ENCODE results near the gene GIPC3. TPM values are rescaled to one million over a fixed set of nuclear protein-coding genes. Genes with fewer than 3 reads are reported as not detected.

The GIPC3 gene
- total RNA-seq, 1 donor = under 0.01 TPM

GRCh38 chr19:3606690-3607289, 21.5 kb downstream of the GIPC3 start, which contains the start of gene TBXA2R:
TBXA2R (minus strand) TSS chr19:3606875; CDS start chr19:3600634, 6,241 bp downstream.
- H3K4me2 ChIP-seq (ENCODE audit: insufficient read depth, low read length) = peak within 1 kb of the TSS; percentile 85
- TF ChIP-seq CTCF (IDR thresholded peaks at IDR 0.05; ENCODE audit: extremely low read depth, low read depth, low read length) = no peak
- H4K20me1 ChIP-seq (ENCODE audit: insufficient read depth, low read length) = no peaks in the 10 kb centered on the region
- peak within 1 kb of the TSS; percentile 78 for H2AFZ ChIP-seq (ENCODE audit: low read length)
- no peaks in the 10 kb centered on the region for H3K9me3 ChIP-seq (ENCODE audit: low read depth, low read length)
- peaks cover 2% of the 10 kb centered on the region for H3K27me3 ChIP-seq (ENCODE audit: insufficient read depth, low read length)
- H3K27ac ChIP-seq (ENCODE audit: low read depth, low read length) = no peak within 1 kb of the TSS
- peaks cover 5% of the 10 kb centered on the region for H3K36me3 ChIP-seq (ENCODE audit: insufficient read depth, low read length)
- peaks cover 13% of the 10 kb centered on the region for H3K4me1 ChIP-seq (ENCODE audit: insufficient read depth, low read length)
- H3K4me3 ChIP-seq (ENCODE audit: insufficient read depth, low read length) = peak within 1 kb of the TSS; percentile 72
- DNase-seq (ENCODE audit: insufficient read length, low spot score, missing footprints) = peak; percentile 100
- no peaks in the 10 kb centered on the region for H3K79me2 ChIP-seq (ENCODE audit: insufficient read depth, low read length)

GRCh38 chr19:3607303-3608078, 22.2 kb downstream of the GIPC3 start:
- no peaks in the 10 kb centered on the region for H3K9me3 ChIP-seq (ENCODE audit: low read depth, low read length)
- TF ChIP-seq CTCF (IDR thresholded peaks at IDR 0.05; ENCODE audit: extremely low read depth, low read depth, low read length) = no peak
- peaks cover 2% of the 10 kb centered on the region for H3K27me3 ChIP-seq (ENCODE audit: insufficient read depth, low read length)
- H2AFZ ChIP-seq (ENCODE audit: low read length) = peak overlapping the region; percentile 78
- peak overlapping the region; percentile 85 for H3K4me2 ChIP-seq (ENCODE audit: insufficient read depth, low read length)
- H3K4me3 ChIP-seq (ENCODE audit: insufficient read depth, low read length) = peak overlapping the region; percentile 72
- no peak overlapping the region for H3K27ac ChIP-seq (ENCODE audit: low read depth, low read length)
- peaks cover 12% of the 10 kb centered on the region for H3K36me3 ChIP-seq (ENCODE audit: insufficient read depth, low read length)
- DNase-seq (ENCODE audit: insufficient read length, low spot score, missing footprints) = peak; percentile 93
- peaks cover 13% of the 10 kb centered on the region for H3K4me1 ChIP-seq (ENCODE audit: insufficient read depth, low read length)
- H3K79me2 ChIP-seq (ENCODE audit: insufficient read depth, low read length) = no peaks in the 10 kb centered on the region
- no peaks in the 10 kb centered on the region for H4K20me1 ChIP-seq (ENCODE audit: insufficient read depth, low read length)

GRCh38 chr19:3608079-3608641, 22.9 kb downstream of the GIPC3 start:
- H3K36me3 ChIP-seq (ENCODE audit: insufficient read depth, low read length) = peaks cover 13% of the 10 kb centered on the region
- H3K27ac ChIP-seq (ENCODE audit: low read depth, low read length) = no peak overlapping the region
- no peak for DNase-seq (ENCODE audit: insufficient read length, low spot score, missing footprints)
- TF ChIP-seq CTCF (IDR thresholded peaks at IDR 0.05; ENCODE audit: extremely low read depth, low read depth, low read length) = no peak
- H3K4me2 ChIP-seq (ENCODE audit: insufficient read depth, low read length) = no peak overlapping the region
- H3K9me3 ChIP-seq (ENCODE audit: low read depth, low read length) = no peaks in the 10 kb centered on the region
- no peaks in the 10 kb centered on the region for H4K20me1 ChIP-seq (ENCODE audit: insufficient read depth, low read length)
- H3K79me2 ChIP-seq (ENCODE audit: insufficient read depth, low read length) = no peaks in the 10 kb centered on the region
- peaks cover 2% of the 10 kb centered on the region for H3K27me3 ChIP-seq (ENCODE audit: insufficient read depth, low read length)
- H3K4me3 ChIP-seq (ENCODE audit: insufficient read depth, low read length) = no peak overlapping the region
- H2AFZ ChIP-seq (ENCODE audit: low read length) = no peak overlapping the region
- peaks cover 13% of the 10 kb centered on the region for H3K4me1 ChIP-seq (ENCODE audit: insufficient read depth, low read length)
